Measurements from ENCODE around the gene UNC93A.
"Not testable (repeated sequence)": the region's sequence is repeated elsewhere in the genome, so short reads cannot be mapped to it uniquely, and the experiment has no call there.

DNA sequence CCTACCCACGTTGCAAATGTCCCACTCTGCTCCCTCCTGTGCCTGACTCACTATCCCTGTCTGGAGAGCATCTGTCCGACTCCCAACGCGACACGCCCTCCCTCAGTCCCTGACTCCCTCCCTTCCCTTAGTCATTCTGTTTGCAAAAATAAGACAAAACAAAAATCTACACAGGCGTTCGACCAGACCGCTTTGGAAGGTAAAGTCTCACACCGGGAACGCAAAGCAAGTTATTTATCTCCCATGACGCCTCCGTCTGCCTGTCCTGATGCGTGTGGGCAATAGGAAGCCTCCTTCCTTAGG, 29.6 kb downstream of the UNC93A start:
- TF ChIP-seq, protein P1, sequence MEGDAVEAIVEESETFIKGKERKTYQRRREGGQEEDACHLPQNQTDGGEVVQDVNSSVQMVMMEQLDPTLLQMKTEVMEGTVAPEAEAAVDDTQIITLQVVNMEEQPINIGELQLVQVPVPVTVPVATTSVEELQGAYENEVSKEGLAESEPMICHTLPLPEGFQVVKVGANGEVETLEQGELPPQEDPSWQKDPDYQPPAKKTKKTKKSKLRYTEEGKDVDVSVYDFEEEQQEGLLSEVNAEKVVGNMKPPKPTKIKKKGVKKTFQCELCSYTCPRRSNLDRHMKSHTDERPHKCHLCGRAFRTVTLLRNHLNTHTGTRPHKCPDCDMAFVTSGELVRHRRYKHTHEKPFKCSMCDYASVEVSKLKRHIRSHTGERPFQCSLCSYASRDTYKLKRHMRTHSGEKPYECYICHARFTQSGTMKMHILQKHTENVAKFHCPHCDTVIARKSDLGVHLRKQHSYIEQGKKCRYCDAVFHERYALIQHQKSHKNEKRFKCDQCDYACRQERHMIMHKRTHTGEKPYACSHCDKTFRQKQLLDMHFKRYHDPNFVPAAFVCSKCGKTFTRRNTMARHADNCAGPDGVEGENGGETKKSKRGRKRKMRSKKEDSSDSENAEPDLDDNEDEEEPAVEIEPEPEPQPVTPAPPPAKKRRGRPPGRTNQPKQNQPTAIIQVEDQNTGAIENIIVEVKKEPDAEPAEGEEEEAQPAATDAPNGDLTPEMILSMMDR (IDR thresholded peaks at IDR 0.05; ENCODE audit: low read depth, low read length), result not testable (repeated sequence)
- not testable (repeated sequence) for TF ChIP-seq POLR2A (IDR thresholded peaks at IDR 0.05; ENCODE audit: extremely low read depth, insufficient read length); MYC (IDR thresholded peaks at IDR 0.05; ENCODE audit: low read depth, low read length)

Measured in NB4 (cell line).